ENCODE data around the gene GRK5. TPM values are rescaled to one million over a fixed set of nuclear protein-coding genes. Genes with fewer than 3 reads are reported as not detected.

The GRK5 gene
- total RNA-seq, 1 donor from 2014 or later = 52.8 TPM

DNA sequence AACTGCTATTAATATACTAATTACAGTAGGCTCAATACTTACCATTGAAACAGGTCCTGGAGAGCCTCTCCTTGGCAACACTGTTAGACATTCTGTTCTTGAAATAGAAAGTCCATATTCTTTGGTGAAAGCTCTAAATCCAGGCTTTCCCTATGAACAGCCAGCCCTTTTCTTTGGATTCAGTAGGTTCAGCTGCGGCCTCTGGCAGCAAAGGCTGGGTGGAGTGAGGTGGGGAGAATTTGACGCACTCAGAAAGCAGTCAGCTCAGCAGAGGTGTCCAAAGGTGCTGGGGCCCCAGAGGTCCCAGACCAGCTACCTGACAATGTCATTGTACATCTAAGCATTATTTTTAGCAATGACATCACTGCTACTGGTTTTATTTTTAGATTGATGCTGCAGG lies 146.1 kb downstream of the GRK5 start:
- H3K4me3 ChIP-seq = no peak overlapping the region
- H3K9me3 ChIP-seq (replicated peaks) = peaks cover 17% of the 10 kb centered on the region
- peaks cover 76% of the 10 kb centered on the region for H3K4me1 ChIP-seq
- intact Hi-C loops (cut with micrococcal nuclease) = no loop called here
- TF ChIP-seq, protein P1, sequence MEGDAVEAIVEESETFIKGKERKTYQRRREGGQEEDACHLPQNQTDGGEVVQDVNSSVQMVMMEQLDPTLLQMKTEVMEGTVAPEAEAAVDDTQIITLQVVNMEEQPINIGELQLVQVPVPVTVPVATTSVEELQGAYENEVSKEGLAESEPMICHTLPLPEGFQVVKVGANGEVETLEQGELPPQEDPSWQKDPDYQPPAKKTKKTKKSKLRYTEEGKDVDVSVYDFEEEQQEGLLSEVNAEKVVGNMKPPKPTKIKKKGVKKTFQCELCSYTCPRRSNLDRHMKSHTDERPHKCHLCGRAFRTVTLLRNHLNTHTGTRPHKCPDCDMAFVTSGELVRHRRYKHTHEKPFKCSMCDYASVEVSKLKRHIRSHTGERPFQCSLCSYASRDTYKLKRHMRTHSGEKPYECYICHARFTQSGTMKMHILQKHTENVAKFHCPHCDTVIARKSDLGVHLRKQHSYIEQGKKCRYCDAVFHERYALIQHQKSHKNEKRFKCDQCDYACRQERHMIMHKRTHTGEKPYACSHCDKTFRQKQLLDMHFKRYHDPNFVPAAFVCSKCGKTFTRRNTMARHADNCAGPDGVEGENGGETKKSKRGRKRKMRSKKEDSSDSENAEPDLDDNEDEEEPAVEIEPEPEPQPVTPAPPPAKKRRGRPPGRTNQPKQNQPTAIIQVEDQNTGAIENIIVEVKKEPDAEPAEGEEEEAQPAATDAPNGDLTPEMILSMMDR (IDR thresholded peaks at IDR 0.05; ENCODE audit: borderline replicate concordance) = no peak
- peak overlapping the region; percentile 83 for H3K27ac ChIP-seq (replicated peaks)
- peaks cover 6% of the 10 kb centered on the region for H3K36me3 ChIP-seq
- no peak for DNase-seq
- H3K27me3 ChIP-seq (ENCODE audit: low read depth) = no peaks in the 10 kb centered on the region

DNA sequence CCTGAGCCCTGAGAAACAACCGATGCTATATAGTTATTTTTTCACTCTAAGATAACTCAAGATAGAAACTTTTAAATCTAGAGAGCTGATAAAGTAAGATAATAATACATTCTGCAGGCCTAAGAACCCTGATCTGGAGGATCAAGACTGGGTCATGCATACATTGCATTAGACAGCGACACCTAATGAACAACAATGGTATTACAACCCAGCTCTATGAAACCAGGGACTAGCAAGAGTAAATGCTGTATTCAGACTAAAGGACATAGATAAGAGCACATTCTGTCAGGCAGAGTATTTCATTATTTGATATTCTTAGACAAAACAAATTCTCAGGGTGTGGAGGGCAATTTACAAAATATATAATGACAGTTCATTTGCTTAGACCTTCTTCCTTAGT lies 148.6 kb downstream of the GRK5 start:
- no peak overlapping the region for H3K27ac ChIP-seq (replicated peaks)
- TF ChIP-seq, protein P1 (IDR thresholded peaks at IDR 0.05; ENCODE audit: borderline replicate concordance) = peak; percentile 23
- no peak overlapping the region for H3K4me3 ChIP-seq
- H3K4me1 ChIP-seq = peaks cover 62% of the 10 kb centered on the region
- peaks cover 6% of the 10 kb centered on the region for H3K36me3 ChIP-seq
- DNase-seq = no peak
- intact Hi-C loops (cut with micrococcal nuclease) = no loop called here
- no peaks in the 10 kb centered on the region for H3K27me3 ChIP-seq (ENCODE audit: low read depth)
- H3K9me3 ChIP-seq (replicated peaks) = peaks cover 17% of the 10 kb centered on the region

DNA sequence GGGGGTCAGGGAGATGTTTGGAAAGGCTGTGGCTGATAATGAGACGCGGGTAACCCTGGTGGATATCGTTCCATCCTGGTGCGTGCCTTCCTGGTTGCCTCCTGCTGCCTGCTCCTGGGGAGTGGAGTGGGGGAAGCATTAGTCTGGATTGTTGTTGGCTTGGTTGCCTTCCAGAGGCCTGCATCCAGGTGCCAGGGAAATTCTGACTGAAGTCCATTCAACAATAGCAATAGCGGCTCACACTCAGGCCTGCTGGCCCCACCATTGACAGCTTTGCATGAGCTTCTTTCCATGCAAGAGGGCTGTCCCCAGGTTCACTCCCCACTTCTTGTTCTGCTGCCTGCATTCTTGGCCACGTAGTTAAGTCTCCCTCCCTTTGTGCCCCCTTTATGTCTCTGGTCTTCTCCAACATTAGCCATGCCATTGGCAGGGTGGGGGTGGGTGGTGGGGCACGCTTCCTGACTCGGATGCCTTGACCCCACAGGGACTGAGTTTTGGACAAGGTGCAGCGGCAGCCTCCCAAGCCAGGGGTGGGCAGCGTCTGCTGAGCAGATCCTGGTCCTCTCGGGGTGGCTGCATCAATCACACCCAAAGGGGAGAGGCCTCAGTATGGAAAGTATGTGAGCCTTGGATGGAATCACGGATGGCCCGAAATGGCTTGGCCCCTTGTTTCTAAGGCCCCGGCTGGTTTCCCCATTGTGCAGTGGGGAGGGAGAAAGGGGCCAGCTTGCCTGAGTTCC lies 150.2 kb downstream of the GRK5 start:
- no peaks in the 10 kb centered on the region for H3K27me3 ChIP-seq (ENCODE audit: low read depth)
- intact Hi-C loops (cut with micrococcal nuclease) = no loop called here
- peak overlapping the region; percentile 91 for H3K27ac ChIP-seq (replicated peaks)
- peaks cover 8% of the 10 kb centered on the region for H3K9me3 ChIP-seq (replicated peaks)
- peaks cover 6% of the 10 kb centered on the region for H3K36me3 ChIP-seq
- TF ChIP-seq, protein P1 (IDR thresholded peaks at IDR 0.05; ENCODE audit: borderline replicate concordance) = no peak
- no peak overlapping the region for H3K4me3 ChIP-seq
- H3K4me1 ChIP-seq = peaks cover 62% of the 10 kb centered on the region
- DNase-seq = no peak

DNA sequence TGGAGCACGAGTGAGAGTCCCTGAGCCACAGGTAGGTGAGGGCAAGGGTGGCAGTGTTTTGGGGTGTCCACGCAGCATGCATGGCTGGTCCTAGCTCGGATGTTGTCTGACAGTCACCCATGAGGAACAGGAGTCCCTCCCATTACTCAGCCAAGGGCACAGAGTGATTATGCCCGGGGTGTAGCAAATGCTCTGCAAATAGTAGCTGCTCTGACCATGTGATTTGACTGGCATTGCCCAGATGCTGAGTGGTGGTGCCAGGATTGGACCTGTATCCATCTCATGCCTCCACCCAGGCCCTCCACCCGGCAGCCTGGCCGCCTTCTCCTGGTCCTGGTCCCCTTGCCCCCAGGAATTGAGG lies 150.8 kb downstream of the GRK5 start:
- H3K4me3 ChIP-seq = no peak overlapping the region
- DNase-seq = no peak
- H3K27ac ChIP-seq (replicated peaks) = peak overlapping the region; percentile 91
- peaks cover 62% of the 10 kb centered on the region for H3K4me1 ChIP-seq
- TF ChIP-seq, protein P1 (IDR thresholded peaks at IDR 0.05; ENCODE audit: borderline replicate concordance) = no peak
- intact Hi-C loops (cut with micrococcal nuclease) = no loop called here
- H3K9me3 ChIP-seq (replicated peaks) = peaks cover 8% of the 10 kb centered on the region
- peaks cover 6% of the 10 kb centered on the region for H3K36me3 ChIP-seq
- no peaks in the 10 kb centered on the region for H3K27me3 ChIP-seq (ENCODE audit: low read depth)

DNA sequence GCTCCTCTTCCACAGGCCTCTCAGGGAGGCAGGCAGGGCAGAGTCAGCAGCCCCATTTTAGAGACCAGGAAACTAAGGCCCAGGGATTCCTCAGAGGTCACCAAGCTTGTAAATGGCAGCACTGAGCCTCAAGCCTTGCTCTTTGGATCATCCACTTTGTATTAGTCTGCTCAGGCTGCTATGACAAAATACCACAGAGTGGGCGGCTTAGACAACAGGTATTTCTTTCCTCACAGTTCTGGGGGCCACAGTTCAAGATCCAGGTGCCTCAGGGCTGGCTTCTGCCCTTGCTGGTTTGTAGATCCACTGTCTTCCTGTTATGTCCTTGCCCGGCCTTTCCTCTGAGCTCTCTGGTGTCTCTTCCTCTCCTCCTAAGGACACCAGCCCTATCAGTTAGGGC lies 151.2 kb downstream of the GRK5 start:
- Histone ChIP-seq H3K27me3 (ENCODE audit: low read depth) (no peaks in the 10 kb centered on the region), H3K36me3 (peaks cover 6% of the 10 kb centered on the region), H3K9me3 (replicated peaks) (peaks cover 8% of the 10 kb centered on the region), H3K4me1 (peaks cover 62% of the 10 kb centered on the region), H3K27ac (replicated peaks) (peak overlapping the region; percentile 91), H3K4me3 (no peak overlapping the region)
- no peak for DNase-seq
- TF ChIP-seq, protein P1 (IDR thresholded peaks at IDR 0.05; ENCODE audit: borderline replicate concordance) = no peak
- intact Hi-C loops (cut with micrococcal nuclease) = no loop called here

Measured in left ventricle myocardium inferior (tissue), 1 donor.